HepG2 (cell line): ENCODE results near the gene DDX20. TPM values are rescaled to one million over a fixed set of nuclear protein-coding genes. Genes with fewer than 3 reads are reported as not detected.

ENCODE experiments used
- AHDC1 ChIP-seq: sonication (generic); formaldehyde crosslinking; IDR thresholded peaks from 2 replicates; pipeline ENCODE4 v1.5.1; 2020; ENCODE audit warnings: mild to moderate bottlenecking, missing genetic modification reagents, borderline replicate concordance
- ARNT ChIP-seq: fragments of 450-650 bp; IDR thresholded peaks from 2 replicates; pipeline ENCODE4 v1.6.1; 2017
- ATF1 ChIP-seq: IDR thresholded peaks from 2 replicates; pipeline ENCODE4 v1.6.1; 2016; ENCODE audit warnings: mild to moderate bottlenecking, control low read depth
- DBP ChIP-seq: sonication (generic); formaldehyde crosslinking; IDR thresholded peaks from 2 replicates; pipeline ENCODE4 v1.4.0; 2020; ENCODE audit warnings: missing genetic modification reagents; ENCODE audit errors: not compliant biosample characterization
- DR1 ChIP-seq: sonication (generic); formaldehyde crosslinking; IDR thresholded peaks from 2 replicates; pipeline ENCODE4 v1.8.0; 2021; ENCODE audit warnings: mild to moderate bottlenecking, missing genetic modification reagents, inconsistent platforms
- GLI4 ChIP-seq: sonication (generic); formaldehyde crosslinking; IDR thresholded peaks from 2 replicates; pipeline ENCODE4 v1.5.1; 2020; ENCODE audit warnings: missing genetic modification reagents, mild to moderate bottlenecking, moderate library complexity, borderline replicate concordance
- GTF2F1 ChIP-seq: fragments of 150-350 bp; IDR thresholded peaks from 2 replicates; pipeline ENCODE4 v1.6.1; 2014; ENCODE audit warnings: low read length
- HNF1B ChIP-seq: sonication (generic); formaldehyde crosslinking; IDR thresholded peaks from 2 replicates; pipeline ENCODE4 v1.5.1; 2020; ENCODE audit warnings: mild to moderate bottlenecking, moderate library complexity, missing genetic modification reagents
- LCORL ChIP-seq, 2 experiments: fragments of 450-650 bp in 1 of 2; sonication (generic) in 1 of 2; formaldehyde crosslinking in 1 of 2; IDR thresholded peaks; 2 replicates each; pipeline versions ENCODE4 v1.5.0 to v1.6.1; 2017 to 2020; ENCODE audit warnings: antibody characterized with exemption in 1 of 2, missing genetic modification reagents in 1 of 2
- NFE2L1 ChIP-seq: sonication (generic); formaldehyde crosslinking; IDR thresholded peaks from 2 replicates; pipeline ENCODE4 v1.4.0; 2020; ENCODE audit warnings: missing genetic modification reagents, mild to moderate bottlenecking, borderline replicate concordance
- REL ChIP-seq: sonication (generic); formaldehyde crosslinking; conservative IDR thresholded peaks from 2 replicates; pipeline ENCODE4 v1.8.0; 2022; ENCODE audit warnings: mild to moderate bottlenecking, missing genetic modification reagents, moderate library complexity
- TIGD3 ChIP-seq: sonication (generic); formaldehyde crosslinking; IDR thresholded peaks from 2 replicates; pipeline ENCODE4 v1.5.1; 2020; ENCODE audit warnings: mild to moderate bottlenecking, missing genetic modification reagents, borderline replicate concordance
- ZBTB43 ChIP-seq: sonication (generic); formaldehyde crosslinking; conservative IDR thresholded peaks from 2 replicates; pipeline ENCODE4 v1.4.0; 2020; ENCODE audit warnings: missing genetic modification reagents
- ZNF10 ChIP-seq: sonication (generic); formaldehyde crosslinking; IDR thresholded peaks from 2 replicates; pipeline ENCODE4 v1.4.0; 2020; ENCODE audit warnings: mild to moderate bottlenecking, low read depth, missing genetic modification reagents, borderline replicate concordance
- ZNF788 ChIP-seq: sonication (generic); formaldehyde crosslinking; IDR thresholded peaks from 2 replicates; pipeline ENCODE4 v1.5.0; 2020; ENCODE audit warnings: mild to moderate bottlenecking, missing genetic modification reagents, borderline replicate concordance
- ZNF850 ChIP-seq: sonication (generic); formaldehyde crosslinking; conservative IDR thresholded peaks from 2 replicates; pipeline ENCODE4 v1.9.0; 2021; ENCODE audit warnings: mild to moderate bottlenecking, missing genetic modification reagents
- polyA plus RNA-seq, 8 experiments: library from polyadenylated mRNA; depleted of rRNA in 3 of 8; stranded (reverse) in 7 of 8; unstranded in 1 of 8; fragments of >200 nt; fragmentation: Illumina TruSeq in 4 of 8; extraction: Trizol in 4 of 8; gene quantifications; 2 replicates each; pipeline versions ENCODE4 v1.2.1 to v1.2.3, GENCODE V29; 2011 to 2016; ENCODE audit warnings: low read depth in 4 of 8, missing spikeins in 1 of 8, mixed read lengths in 1 of 8; ENCODE audit not compliant: insufficient read depth in 1 of 8
- total RNA-seq, 5 experiments: library from RNA; depleted of rRNA; stranded (reverse); fragments of >200 nt; fragmentation: Illumina TruSeq; extraction: Trizol; gene quantifications; 2 replicates each; pipeline ENCODE4 v1.2.3, GENCODE V29; 2016; ENCODE audit warnings: low read depth in 1 of 5

The DDX20 gene
- total and polyA plus RNA-seq, 2 of the 13 experiments (the other 11 are each of a cell fraction or from before 2014, with no cell fraction given), result 4.0 to 14.3 TPM

- TF ChIP-seq ZNF10 (CRISPR knock-in tag) (no peak), NFE2L1 (CRISPR knock-in tag) (no peak), HNF1B (peak; percentile 76), LCORL (IDR thresholded peaks at IDR 0.05) (no peak), LCORL (CRISPR knock-in tag; IDR thresholded peaks at IDR 0.05) (no peak; the same call in 1 of the 2 replicates), DBP (CRISPR knock-in tag) (no peak), REL (CRISPR knock-in tag) (no peak), AHDC1 (peak; percentile 29; the same call in 1 of the 2 replicates), GTF2F1 (0 out of 2 replicates have a peak, but pooled peaks have one; percentile 46), DR1 (no peak), ZBTB43 (CRISPR knock-in tag) (no peak), GLI4 (CRISPR knock-in tag) (no peak), ATF1 (no peak), ZNF850 (CRISPR knock-in tag) (no peak), TIGD3 (no peak), ZNF788 (CRISPR knock-in tag) (peak; percentile 38), ARNT (no peak)
These were observed 22.3 kb upstream of the DDX20 start (continued) for GRCh38 chr1:111733183-111733991.
